ENCODE measurements around the gene AFG3L2.
A peak's percentile ranks its signal among the peaks of the same experiment; 100 is the strongest.

Gene AFG3L2

DNA sequence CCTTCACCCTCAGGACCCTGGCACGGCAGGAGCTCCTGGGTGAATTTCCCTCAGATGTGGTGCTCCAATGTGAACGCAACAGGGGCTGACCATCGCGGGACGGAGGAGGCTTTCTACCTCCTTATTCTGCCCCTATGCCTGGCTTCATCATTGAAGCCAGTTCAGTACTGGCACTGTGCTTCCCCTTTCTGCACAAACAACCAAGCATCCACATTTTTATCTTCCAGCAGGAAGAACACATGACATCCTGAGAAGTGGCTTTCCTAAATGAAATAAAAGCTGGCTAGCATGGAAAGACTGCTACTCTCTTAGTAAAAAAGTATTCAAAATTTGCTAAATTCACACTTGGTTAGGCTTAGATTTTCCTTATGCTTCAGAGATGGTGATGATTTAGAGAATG is 24.8 kb downstream of the AFG3L2 start:
- DNase-seq = no peak

DNA sequence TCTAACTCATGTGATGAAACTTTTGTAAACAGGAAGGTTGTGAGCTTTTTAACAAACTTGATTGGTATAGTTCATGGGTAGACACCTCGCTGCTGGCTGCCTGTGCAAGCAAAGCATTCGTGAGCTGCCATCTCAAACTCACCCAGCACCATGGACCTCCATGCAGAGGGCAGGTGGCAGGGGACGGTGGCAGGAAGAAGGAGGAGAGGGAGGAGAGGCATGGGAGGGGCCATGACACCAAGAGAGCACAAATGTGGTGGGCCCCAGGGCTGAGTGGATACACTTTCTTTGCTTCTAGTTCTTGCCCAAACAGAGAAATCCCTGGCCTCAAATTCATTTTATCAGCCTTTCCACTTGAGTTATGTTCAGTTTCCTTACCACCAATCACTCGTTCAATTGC is 29.1 kb downstream of the AFG3L2 start:
- DNase-seq = no peak

DNA sequence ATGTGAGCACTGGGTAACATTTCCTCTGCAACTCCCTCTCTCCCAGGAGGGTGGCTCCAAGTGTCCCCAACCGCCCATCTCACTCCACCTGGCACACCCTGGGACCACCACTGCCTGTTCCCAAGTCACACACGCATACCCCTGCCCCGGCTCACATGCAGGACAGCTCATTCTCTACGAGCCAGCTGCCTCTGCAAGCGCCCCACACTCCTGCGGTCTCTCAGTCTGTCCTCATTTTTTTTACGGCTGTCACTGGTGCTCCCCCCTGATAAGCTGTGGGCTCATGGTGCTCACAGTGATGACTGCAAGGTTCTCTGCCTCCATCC is 30.8 kb downstream of the AFG3L2 start:
- DNase-seq = no peak

DNA sequence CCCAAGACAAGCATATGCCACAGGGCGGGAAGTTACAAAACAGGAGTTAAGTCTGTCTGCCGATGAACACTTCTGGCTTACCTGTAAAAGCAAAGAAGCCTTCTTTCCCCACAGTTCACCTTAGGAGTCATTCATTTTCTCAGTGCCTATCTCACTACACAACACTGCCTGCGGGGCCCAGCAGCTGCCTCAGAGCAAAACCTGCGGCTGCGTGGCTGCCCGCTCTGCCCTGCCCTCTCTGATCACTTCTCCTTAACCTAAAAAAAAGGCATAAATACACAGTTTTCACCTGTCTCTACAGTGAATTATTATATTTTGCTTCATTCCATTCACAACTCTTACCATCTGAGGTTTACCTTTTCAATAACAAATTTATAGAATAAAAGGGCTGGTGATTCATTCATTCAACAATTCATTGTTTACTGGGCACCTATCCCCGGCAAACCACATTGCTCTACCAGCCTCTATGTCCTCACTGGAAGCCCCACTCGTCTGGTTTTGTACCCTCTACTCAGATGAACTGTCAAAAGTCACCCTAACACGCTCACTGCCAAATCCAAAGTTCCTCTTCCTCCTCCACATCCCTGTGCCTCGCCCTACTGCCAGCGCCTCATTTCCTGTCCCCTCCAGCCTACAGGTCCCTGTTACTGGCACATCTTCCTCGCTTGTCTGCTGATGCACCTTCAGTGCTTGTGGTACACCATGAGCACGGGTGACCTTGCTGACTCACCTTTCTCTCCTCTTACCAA is 31.4 kb downstream of the AFG3L2 start:
- DNase-seq = no peak

DNA sequence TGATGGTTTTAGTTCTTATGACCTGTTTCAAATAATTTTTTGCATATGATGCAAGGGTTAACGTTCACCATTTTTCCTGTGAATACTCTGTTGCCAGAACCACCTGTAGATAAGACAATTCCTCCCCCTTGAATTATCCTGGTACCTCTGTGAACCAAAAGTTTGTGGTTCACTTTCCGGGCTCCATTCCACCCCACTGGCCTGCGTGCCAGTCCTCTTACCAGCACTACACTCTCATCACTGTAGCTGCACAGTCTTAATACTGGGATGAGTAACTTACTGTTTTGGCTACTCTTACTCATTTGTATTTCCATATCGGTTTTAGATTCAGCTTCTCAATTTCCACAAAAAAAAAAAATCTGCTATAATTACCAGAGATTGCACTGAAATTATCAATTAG is 34.4 kb downstream of the AFG3L2 start:
- DNase-seq = no peak

DNA sequence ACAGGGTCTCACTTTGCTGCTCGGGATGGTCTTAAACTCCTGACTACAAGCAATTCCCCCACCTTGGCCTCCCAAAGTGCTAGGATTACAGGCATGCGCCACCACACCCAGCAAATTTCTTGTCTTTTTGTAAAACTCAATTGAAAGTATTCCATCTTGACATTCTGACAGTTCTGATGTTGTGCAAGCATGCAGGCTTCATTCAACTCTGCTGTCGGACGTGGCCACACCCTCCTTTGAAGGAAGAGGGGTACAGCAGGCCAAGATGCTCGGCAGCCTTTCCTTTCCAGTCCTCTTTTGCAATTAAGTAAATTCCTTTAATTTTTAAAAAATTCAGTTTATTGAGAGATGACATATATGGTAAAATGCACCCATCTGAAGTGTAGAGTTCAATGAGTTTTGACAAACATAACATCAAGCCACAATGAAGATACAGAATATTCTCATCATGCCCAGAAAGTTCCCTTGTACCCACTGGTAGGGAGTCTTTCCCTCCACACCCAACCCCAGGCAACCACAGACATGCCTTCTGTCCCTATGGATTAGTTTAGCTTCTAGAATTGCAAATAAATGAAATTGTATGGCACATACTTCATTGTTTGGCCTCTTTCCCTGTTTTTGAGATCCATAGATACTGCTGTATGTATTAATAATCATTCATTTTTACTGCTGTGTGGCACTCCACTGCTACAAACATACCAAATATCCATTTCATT is 35.9 kb downstream of the AFG3L2 start:
- no peak for DNase-seq

DNA sequence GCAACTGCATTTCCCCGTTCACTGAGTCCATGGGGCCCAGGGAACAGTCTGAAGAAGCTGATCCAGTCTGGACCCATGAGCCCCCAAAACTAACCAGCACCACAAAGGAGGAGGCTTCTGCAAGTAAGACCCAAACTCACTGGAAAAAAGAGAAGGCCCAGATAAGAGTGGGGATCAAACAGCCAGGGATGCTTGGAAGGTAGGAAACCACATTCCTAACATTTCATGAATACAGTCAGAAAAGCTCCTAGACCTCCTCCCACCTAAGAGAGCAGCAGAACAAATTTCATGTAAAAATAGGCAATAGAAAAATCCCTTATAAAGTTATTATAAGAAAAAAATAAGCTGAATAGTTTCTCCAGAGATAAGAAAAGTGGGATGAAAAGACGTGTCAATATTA is 38.6 kb downstream of the AFG3L2 start:
- DNase-seq = no peak

DNA sequence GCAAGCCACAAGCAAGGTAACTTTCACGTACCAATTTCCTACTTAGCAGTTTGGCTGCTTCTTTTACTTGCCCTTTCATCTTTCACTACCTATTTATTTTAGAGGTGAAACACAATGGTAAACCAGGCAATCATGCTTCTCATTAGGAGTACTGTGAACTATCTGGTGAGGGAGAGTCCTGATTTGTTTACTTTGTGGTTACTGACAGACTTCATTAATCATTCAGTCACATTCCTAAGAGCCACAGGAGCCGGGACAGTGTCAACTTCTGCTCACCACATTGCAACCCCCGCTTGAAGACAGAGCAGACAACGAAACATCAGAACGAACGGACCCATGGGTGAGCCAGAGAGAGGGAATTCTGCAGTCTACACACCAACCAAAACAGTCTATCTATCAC is 40.1 kb downstream of the AFG3L2 start:
- DNase-seq = no peak

DNA sequence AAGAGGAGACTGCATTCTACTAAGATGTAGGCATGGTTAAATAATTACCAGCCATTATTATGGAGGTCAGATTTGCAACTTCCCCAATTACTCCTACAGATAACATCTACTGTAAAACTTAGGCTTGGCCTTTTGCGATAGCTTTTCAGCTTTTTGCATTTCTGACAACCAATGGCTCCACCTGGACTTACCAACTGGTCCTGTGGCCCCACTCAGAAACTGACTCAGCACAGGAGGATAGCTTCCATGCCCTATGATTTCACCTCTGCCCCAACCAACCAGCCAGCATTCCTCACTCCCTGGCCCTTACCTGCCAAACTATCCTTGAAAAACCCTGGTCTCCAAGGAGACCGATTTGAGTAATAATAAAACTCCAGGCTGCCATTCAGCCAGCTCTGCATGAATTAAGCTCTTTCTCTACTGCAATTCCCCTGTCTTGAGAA is 40.8 kb downstream of the AFG3L2 start:
- no peak for DNase-seq

DNA sequence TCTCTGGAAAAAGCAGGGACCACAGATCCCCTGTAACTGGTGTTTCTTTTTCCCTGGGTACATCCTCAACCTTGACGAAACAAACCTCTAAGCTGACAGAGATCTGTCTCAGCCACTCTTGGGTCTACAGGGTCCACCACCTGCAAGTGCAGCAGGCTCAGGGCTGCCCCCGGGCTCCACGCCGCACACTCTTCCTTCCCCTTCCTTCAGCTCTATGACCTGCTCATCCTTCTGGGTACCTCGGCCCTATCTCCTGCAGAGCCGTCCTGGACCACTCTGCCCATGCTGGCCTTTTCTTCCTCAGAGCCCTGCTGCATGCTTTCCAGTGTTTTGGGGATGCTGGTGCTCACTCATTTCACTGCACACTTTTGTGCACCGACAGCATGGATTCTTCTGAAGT is 41.5 kb downstream of the AFG3L2 start:
- DNase-seq = no peak

DNA sequence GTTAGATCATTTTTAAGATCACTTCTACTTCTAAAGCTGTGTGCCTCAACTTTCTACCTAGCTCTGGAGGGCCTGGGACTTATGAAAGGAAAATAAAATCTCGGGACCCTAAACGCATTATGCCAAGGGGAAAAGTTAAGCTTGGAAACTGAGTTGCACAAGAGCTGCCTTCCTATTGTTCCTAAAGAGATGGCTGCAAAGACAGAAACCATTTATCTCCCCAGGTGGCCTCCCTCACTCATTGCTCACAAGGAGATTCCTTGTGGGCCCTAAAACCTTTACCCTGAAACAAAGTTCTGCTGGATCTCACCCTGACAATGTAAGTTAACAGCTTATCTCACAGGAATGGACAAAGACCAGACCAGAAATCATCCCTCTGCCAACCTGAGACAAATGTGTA is 42.2 kb downstream of the AFG3L2 start:
- DNase-seq = no peak

DNA sequence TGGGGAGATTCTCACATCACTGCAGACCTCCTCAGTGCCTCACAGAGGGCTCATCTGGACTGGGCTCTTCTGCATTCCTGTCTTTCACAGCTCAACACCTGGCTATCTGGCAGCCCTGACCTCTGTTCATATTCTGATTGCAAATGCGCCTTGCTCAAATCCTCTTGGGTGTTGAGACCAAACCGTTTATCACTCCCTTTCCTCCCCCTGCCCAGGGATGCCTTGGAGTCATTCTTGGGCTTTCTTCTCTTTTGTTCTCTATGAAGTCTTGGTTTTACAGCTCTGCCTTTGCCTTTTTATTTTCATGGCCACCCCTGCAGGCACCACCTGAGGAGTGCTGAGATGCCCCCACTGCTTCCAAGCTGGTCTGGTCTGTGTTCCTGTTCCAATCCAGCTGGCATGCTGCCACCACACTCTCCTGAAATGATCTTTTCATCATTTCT is 42.6 kb downstream of the AFG3L2 start:
- no peak for DNase-seq

DNA sequence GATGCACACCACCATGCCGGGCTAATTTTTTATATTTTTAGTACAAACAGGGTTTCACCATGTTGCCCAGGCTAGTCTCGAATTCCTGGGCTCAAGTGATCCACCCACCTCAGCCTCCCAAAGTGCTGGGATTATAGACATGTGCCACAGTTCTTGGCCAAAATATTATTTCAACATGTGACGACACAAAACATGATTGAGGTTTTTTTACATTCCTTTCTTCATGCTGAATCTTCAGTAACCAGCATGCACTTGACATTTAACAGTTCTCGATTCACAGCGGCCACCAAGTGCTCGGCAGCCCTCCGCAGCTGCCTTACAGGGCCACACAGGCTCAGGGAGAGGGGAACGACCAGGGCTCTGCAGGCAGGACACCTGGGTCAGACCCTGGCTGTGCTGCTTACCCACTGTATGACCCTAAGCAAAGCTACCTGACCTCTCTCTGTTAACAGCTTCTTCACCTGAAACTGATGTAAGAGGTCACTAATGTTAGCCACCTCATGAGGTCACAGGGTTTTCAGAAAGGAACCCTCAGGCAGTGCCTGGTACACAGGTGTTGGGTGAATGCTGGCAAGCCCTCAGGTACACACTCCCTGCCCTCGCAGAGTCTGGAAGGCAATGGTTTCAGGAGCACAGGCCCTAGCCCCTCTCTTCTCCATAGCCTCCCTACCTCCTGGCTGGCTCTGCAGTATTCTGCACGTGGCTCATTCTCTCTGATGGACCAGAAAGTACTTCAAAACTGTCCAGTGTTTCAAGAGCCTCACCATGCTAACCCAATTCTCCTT is 43.3 kb downstream of the AFG3L2 start:
- DNase-seq = no peak

DNA sequence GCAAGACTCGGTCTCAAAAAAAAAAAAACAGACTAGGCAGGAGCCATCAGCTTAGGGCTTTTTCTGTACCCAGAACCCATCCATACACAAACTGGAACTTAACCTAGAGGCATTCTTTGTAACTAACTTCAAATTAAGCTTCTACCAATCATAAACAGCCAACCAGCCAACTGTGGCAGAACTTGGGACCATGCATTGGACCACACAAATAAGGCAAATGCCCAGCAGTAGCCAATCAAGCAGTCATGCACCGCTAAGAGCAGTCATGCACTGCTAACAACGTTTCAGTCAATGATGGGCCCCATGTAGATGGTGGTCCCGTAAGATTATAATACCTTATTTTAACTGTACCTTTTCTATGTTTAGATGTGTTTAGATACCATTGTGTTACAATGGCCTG is 46.3 kb downstream of the AFG3L2 start:
- no peak for DNase-seq

DNA sequence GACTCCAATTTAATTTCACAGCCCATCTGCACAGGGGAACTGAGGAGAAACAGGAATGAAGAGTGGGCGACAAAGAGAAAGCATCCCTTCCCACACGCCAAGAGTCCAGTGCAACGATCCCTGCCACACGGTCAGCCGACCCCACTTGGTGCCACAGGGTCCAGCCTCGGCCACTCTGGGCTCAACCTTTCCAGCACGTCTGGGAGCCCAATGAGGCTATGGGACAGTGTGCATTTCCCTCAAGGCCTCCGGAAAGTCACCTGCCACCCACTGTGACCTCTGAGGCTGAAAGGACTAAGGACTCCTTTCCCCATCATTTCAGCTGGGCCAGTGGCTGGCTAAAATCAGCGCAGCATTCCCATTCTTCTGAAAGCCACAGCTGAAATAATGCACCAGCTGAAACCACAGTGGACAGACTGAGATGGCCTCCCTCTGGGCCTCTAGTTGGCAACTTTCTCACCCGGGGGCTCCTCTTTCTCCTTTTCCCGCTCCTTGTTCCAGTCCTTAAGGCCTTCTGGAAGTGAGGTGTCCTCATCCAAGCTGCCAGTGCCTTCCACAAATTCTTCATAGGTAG is 47.8 kb downstream of the AFG3L2 start:
- no peak for DNase-seq

DNA sequence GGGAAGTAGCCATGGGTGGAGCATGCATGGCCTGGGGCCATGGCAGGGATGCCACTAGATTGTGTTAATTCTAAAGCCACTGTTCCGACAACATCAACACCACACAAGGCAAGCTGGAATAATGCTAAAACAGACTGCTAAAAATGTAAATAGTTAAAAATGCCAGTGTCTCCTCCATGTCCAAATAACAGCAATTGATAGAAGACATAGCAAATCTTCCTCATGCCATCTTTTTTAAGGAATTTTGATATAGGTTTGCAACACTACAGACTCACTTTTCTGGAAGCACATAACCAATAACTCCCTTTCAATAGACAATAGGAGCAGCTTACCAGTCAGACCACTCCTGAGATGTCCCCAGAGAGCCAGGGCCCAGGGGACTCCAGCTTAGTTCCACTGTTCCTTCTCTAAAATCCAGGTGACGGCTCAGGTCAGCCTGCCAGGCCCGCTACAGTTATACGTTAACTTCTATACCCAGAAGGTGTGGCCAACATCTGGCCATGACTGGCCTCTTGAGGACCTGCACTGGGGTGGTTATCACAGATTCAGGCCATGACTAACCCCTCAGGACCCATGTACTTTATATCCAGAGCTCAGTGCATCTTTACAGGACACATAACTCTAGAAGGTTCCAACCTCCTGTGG is 48.7 kb downstream of the AFG3L2 start:
- no peak for DNase-seq

DNA sequence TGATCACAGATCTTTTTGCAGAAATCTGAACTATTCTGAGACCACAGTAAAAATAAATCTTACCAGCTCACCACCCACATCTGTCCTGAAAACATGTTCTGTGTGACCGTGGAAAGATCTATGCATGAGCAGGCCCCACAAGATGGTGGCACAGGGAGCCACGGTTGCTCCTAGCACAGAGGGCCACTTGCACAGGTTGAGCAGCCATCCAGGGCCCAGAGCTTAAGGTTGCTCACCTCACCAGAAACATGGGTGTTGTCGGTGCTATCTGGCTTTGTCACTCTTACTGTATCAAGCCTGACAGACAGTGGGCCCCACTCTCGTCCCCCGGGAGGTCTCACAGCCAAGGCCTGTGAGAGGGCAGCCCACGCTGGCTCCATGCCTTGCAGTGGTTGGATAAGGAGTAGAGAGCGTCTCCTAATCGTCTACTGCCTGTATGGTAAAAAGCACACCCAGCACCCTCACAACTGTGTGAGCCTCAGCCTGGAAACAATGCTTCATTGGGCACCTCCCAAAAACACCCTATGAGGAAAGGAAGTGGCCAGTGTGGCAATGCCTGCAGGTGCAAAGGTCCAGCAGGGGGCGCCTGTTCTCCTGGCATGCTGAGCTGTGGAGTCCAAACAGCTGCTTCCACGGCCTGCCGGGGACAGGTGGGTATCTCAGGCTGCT is 49.4 kb downstream of the AFG3L2 start:
- DNase-seq = peak in 1 of 2 donors; percentile 32

DNA sequence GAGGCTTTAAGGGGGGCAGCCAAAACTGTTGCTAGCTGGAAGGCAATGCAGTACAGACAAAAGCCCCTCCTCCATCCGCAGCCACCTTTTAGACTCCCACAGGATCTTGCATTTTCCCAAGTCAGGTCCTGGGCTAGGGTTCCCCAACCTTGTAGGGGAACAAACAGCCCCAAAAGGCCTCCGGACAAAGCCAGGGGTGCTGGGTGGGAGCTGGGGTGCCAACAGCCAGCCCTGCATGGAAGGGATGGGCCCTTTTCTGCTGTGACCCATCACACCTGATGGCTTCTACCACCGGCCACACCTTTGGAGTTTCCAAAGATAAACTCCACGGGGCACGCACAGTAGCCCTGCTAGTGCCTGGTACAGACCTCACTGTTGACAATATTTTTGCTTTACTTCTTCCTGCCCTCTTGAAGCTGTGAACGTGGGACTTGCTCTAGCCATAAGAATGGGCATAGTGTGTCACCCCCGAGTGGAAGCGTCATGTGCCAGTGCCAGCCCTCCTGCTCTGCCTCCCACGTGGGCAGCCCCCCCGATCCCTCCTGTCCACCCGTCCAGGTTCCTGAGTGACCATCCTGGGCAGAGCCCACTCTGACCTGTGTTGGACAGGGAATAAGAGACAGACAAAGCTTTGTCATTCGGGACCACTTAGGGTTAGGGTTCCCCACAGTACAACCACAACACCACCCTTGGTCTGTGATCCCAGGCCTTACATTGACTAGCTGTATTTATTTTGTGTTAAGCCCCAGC is 50.1 kb downstream of the AFG3L2 start:
- DNase-seq = no peak

DNA sequence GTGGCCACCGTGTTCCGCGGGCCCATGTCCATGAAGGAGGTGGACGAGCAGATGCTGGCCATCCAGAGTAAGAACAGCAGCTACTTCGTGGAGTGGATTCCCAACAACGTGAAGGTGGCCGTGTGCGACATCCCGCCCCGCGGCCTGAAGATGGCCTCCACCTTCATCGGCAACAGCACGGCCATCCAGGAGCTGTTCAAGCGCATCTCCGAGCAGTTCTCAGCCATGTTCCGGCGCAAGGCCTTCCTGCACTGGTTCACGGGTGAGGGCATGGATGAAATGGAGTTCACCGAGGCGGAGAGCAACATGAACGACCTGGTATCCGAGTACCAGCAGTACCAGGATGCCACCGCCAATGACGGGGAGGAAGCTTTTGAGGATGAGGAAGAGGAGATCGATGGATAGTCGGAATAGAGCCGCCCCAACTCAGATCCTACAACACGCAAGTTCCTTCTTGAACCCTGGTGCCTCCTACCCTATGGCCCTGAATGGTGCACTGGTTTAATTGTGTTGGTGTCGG is 51.2 kb downstream of the AFG3L2 start:
- DNase-seq = no peak

DNA sequence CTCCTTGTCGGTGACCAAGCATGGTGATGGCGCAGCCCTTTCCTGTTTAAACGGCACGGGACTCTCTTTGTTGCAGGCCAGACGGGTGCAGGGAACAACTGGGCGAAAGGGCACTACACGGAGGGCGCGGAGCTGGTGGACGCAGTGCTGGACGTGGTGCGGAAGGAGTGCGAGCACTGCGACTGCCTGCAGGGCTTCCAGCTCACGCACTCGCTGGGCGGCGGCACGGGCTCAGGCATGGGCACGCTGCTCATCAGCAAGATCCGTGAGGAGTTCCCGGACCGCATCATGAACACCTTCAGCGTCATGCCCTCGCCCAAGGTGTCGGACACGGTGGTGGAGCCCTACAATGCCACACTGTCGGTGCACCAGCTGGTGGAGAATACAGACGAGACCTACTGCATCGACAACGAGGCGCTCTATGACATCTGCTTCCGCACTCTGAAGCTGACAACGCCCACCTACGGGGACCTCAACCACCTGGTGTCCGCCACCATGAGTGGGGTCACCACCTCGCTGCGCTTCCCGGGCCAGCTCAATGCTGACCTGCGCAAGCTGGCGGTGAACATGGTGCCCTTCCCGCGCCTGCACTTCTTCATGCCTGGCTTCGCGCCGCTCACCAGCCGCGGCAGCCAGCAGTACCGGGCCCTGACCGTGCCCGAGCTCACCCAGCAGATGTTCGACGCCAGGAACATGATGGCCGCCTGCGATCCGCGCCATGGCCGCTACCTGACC is 51.9 kb downstream of the AFG3L2 start:
- no peak for DNase-seq

DNA sequence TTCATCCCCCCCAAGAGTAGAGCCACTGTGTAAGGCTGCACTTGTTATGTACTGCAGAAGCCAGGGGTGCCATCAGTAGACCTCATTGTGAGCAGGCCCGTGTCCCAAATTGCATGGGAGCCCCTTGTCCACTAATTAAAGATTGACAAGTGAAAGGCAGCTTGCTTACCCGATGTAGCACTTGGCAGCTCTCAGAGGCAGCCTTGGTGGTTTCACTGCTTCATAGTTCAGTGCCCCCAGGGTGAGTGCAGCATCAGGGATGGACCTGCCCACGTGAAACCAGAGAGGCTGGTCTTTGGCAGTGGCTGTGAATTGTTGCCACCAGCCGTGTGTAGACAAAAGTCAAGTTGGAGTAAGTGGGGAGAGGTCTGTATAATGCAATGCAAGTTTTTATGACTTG is 55.7 kb downstream of the AFG3L2 start:
- no peak for DNase-seq
